Trophoblast cell (in vitro differentiated cells and primary cell): ENCODE measurements around the gene GIN1.

Experiments
- DNase-seq, 2 donors: peaks; one replicate each; pipeline ENCODE4 v3.0.0-alpha.2; 2016
- H2AFZ ChIP-seq: 2 replicates; pipeline ENCODE4 v1.6.1; 2013; ENCODE audit warnings: low read length, moderate library complexity, mild to moderate bottlenecking; ENCODE audit not compliant: insufficient read depth, poor library complexity
- H2AK5ac ChIP-seq: 2 replicates; pipeline ENCODE4 v1.6.1; 2013; ENCODE audit warnings: mild to moderate bottlenecking, low read length
- H2BK120ac ChIP-seq: 2 replicates; pipeline ENCODE4 v1.6.1; 2013; ENCODE audit warnings: low read length, mild to moderate bottlenecking, moderate library complexity; ENCODE audit not compliant: insufficient read depth, poor library complexity
- H2BK12ac ChIP-seq: 2 replicates; pipeline ENCODE4 v1.6.1; 2013; ENCODE audit warnings: mild to moderate bottlenecking, low read length, moderate library complexity
- H2BK5ac ChIP-seq: 2 replicates; pipeline ENCODE4 v1.6.1; 2013; ENCODE audit warnings: low read length, low read depth, moderate library complexity, mild to moderate bottlenecking; ENCODE audit not compliant: poor library complexity
- H3K14ac ChIP-seq: 2 replicates; pipeline ENCODE4 v1.6.1; 2013; ENCODE audit warnings: mild to moderate bottlenecking, low read length
- H3K18ac ChIP-seq: 2 replicates; pipeline ENCODE4 v1.6.1; 2013; ENCODE audit warnings: mild to moderate bottlenecking, low read length
- H3K23ac ChIP-seq: 2 replicates; pipeline ENCODE4 v1.6.1; 2013; ENCODE audit warnings: low read length
- H3K27ac ChIP-seq: 2 replicates; pipeline ENCODE4 v1.5.1; 2013; ENCODE audit warnings: low read depth, mild to moderate bottlenecking, inconsistent platforms, low read length, moderate library complexity
- H3K27me3 ChIP-seq: 2 replicates; pipeline ENCODE4 v1.6.1; 2013; ENCODE audit warnings: inconsistent platforms, mild to moderate bottlenecking, low read length, moderate library complexity; ENCODE audit not compliant: insufficient read depth
- H3K36me3 ChIP-seq, 2 experiments: 1 replicate in 1 of 2; 2 replicates in 1 of 2; pipeline ENCODE4 v1.6.1; 2013; ENCODE audit warnings: low read length in 2 of 2, mild to moderate bottlenecking in 2 of 2, moderate library complexity in 1 of 2; ENCODE audit not compliant: insufficient read depth in 2 of 2, control insufficient read depth in 1 of 2
- H3K4ac ChIP-seq: 2 replicates; pipeline ENCODE4 v1.6.1; 2013; ENCODE audit warnings: low read depth, mild to moderate bottlenecking, low read length, moderate library complexity
- H3K4me1 ChIP-seq, 2 experiments: 1 replicate in 1 of 2; 2 replicates in 1 of 2; pipeline ENCODE4 v1.6.1; 2013; ENCODE audit warnings: low read length in 2 of 2, mild to moderate bottlenecking in 2 of 2, moderate library complexity in 1 of 2; ENCODE audit not compliant: insufficient read depth in 2 of 2, control insufficient read depth in 1 of 2
- H3K4me2 ChIP-seq: 2 replicates; pipeline ENCODE4 v1.6.1; 2013; ENCODE audit warnings: inconsistent platforms, mild to moderate bottlenecking, low read length, moderate library complexity
- H3K4me3 ChIP-seq: 2 replicates; pipeline ENCODE4 v1.5.1; 2013; ENCODE audit warnings: mild to moderate bottlenecking, low read depth, low read length, inconsistent platforms
- H3K79me1 ChIP-seq: one replicate; pipeline ENCODE4 v1.6.1; 2013; ENCODE audit warnings: low read length
- H3K79me2 ChIP-seq: 2 replicates; pipeline ENCODE4 v1.6.1; 2013; ENCODE audit warnings: low read length, mild to moderate bottlenecking; ENCODE audit not compliant: control insufficient read depth, insufficient read depth, poor library complexity
- H3K9ac ChIP-seq: 2 replicates; pipeline ENCODE4 v1.6.1; 2013; ENCODE audit warnings: mild to moderate bottlenecking, low read length
- H3K9me3 ChIP-seq: 2 replicates; pipeline ENCODE4 v1.6.1; 2013; ENCODE audit warnings: low read depth, mild to moderate bottlenecking, control low read depth, inconsistent platforms, low read length; ENCODE audit not compliant: insufficient read depth
- H4K12ac ChIP-seq: 2 replicates; pipeline ENCODE4 v1.6.1; 2013; ENCODE audit warnings: low read depth, mild to moderate bottlenecking, low read length, moderate library complexity
- H4K8ac ChIP-seq: 2 replicates; pipeline ENCODE4 v1.6.1; 2013; ENCODE audit warnings: low read depth, mild to moderate bottlenecking, low read length, moderate library complexity
- H4K91ac ChIP-seq: one replicate; pipeline ENCODE4 v1.6.1; 2013; ENCODE audit warnings: low read depth, mild to moderate bottlenecking, low read length, moderate library complexity
- WGBS: extraction: QIAGEN DNeasy Blood & Tissue Kit; methylation state at CpG from one replicate; pipeline ENCODE4 v1.1.7; 2013; ENCODE audit warnings: missing lambda C conversion rate; ENCODE audit not compliant: insufficient read length, insufficient coverage; ENCODE audit errors: extremely low coverage; 5-methylcytosine and 5-hydroxymethylcytosine counted together

GIN1 gene

DNA sequence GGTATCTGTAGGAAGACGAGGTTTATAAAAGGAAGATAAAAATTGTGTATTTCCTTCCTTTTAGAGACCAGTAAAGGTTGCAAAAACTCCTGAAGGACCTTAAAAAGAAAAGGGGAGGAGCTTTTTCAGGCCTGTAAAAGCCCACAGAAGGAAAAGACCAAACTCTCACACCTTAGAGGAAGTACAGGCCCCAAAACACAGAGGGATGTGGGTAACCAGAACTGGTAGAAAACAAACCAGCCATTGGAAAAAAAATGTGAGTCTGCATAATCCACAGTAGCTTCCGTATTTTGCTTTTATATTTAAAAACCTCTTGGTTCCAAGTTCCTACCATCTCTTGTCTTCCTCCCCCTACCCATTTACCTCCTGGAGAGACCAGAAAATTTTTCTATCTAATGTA lies 8.5 kb downstream of the GIN1 start:
- Histone ChIP-seq H3K27me3 (no peaks in the 10 kb centered on the region), H3K27ac (no peak overlapping the region), H3K14ac (no peak overlapping the region), H3K79me1 (no peaks in the 10 kb centered on the region), H3K4me3 (no peak overlapping the region), H3K4ac (no peak overlapping the region), H2BK5ac (no peak overlapping the region), H3K18ac (no peak overlapping the region), H2AFZ (no peak overlapping the region), H3K9me3 (no peaks in the 10 kb centered on the region), H3K23ac (no peak overlapping the region), H4K12ac (no peak overlapping the region), H3K9ac (no peak overlapping the region), H2BK12ac (no peak overlapping the region), H3K79me2 (no peaks in the 10 kb centered on the region), H2BK120ac (no peak overlapping the region), H3K4me1 (no peaks in the 10 kb centered on the region), H4K91ac (no peak overlapping the region), H4K8ac (no peak overlapping the region), H3K36me3 (no peaks in the 10 kb centered on the region), H2AK5ac (no peak overlapping the region), H3K4me2 (no peak overlapping the region)
- no peak for DNase-seq
- WGBS = no CpG with 5 or more reads among the region's 2 CpGs

GRCh38 chr5:103110403-103110802 lies 9.5 kb downstream of the GIN1 start:
- H3K9me3 ChIP-seq = no peaks in the 10 kb centered on the region
- H4K91ac ChIP-seq = no peak overlapping the region
- H2BK120ac ChIP-seq = no peak overlapping the region
- H4K8ac ChIP-seq = no peak overlapping the region
- no CpG with 5 or more reads among the region's 2 CpGs for WGBS
- H3K36me3 ChIP-seq = no peaks in the 10 kb centered on the region
- no peak overlapping the region for H3K27ac ChIP-seq
- no peak overlapping the region for H3K4ac ChIP-seq
- no peak for DNase-seq
- no peak overlapping the region for H4K12ac ChIP-seq
- no peak overlapping the region for H3K14ac ChIP-seq
- H3K9ac ChIP-seq = no peak overlapping the region
- H3K4me1 ChIP-seq = no peaks in the 10 kb centered on the region
- no peak overlapping the region for H2AK5ac ChIP-seq
- H3K27me3 ChIP-seq = no peaks in the 10 kb centered on the region
- H3K4me2 ChIP-seq = no peak overlapping the region
- no peak overlapping the region for H3K18ac ChIP-seq
- no peak overlapping the region for H2AFZ ChIP-seq
- H3K79me2 ChIP-seq = no peaks in the 10 kb centered on the region
- no peak overlapping the region for H2BK5ac ChIP-seq
- no peak overlapping the region for H2BK12ac ChIP-seq
- no peaks in the 10 kb centered on the region for H3K79me1 ChIP-seq
- no peak overlapping the region for H3K23ac ChIP-seq
- H3K4me3 ChIP-seq = no peak overlapping the region

GRCh38 chr5:103109277-103109676 lies 10.7 kb downstream of the GIN1 start:
- Histone ChIP-seq H2BK5ac (no peak overlapping the region), H4K91ac (no peak overlapping the region), H2AK5ac (no peak overlapping the region), H4K12ac (no peak overlapping the region), H3K4me1 (no peaks in the 10 kb centered on the region), H4K8ac (no peak overlapping the region), H3K4ac (no peak overlapping the region), H3K79me2 (no peaks in the 10 kb centered on the region), H3K23ac (no peak overlapping the region), H3K14ac (no peak overlapping the region), H2AFZ (no peak overlapping the region), H3K9ac (no peak overlapping the region), H3K9me3 (no peaks in the 10 kb centered on the region), H2BK120ac (no peak overlapping the region), H3K4me3 (no peak overlapping the region), H3K27me3 (no peaks in the 10 kb centered on the region), H3K4me2 (no peak overlapping the region), H3K79me1 (no peaks in the 10 kb centered on the region), H2BK12ac (no peak overlapping the region), H3K27ac (no peak overlapping the region), H3K36me3 (no peaks in the 10 kb centered on the region), H3K18ac (no peak overlapping the region)
- DNase-seq = no peak
- WGBS = no CpG with 5 or more reads among the region's 1 CpG

GRCh38 chr5:103108086-103108485 lies 11.9 kb downstream of the GIN1 start:
- peaks cover 0 to 4% of the 10 kb centered on the region in 2 experiments for H3K36me3 ChIP-seq
- no peak overlapping the region for H3K4me3 ChIP-seq
- H2AK5ac ChIP-seq = no peak overlapping the region

More at GRCh38 chr5:103108086-103108485, 11.9 kb downstream of the GIN1 start:
- H3K79me1 ChIP-seq = no peaks in the 10 kb centered on the region
- no peak for DNase-seq
- H3K9ac ChIP-seq = no peak overlapping the region
- no peak overlapping the region for H2AFZ ChIP-seq
- H3K79me2 ChIP-seq = no peaks in the 10 kb centered on the region
- H3K4ac ChIP-seq = no peak overlapping the region
- H3K23ac ChIP-seq = no peak overlapping the region
- no peaks in the 10 kb centered on the region for H3K4me1 ChIP-seq
- no peak overlapping the region for H2BK5ac ChIP-seq
- H4K12ac ChIP-seq = no peak overlapping the region
- WGBS = no CpG with 5 or more reads among the region's 2 CpGs
- H4K8ac ChIP-seq = no peak overlapping the region
- no peak overlapping the region for H3K27ac ChIP-seq
- H3K27me3 ChIP-seq = no peaks in the 10 kb centered on the region
- no peak overlapping the region for H4K91ac ChIP-seq
- H3K18ac ChIP-seq = no peak overlapping the region
- H3K14ac ChIP-seq = no peak overlapping the region
- H2BK12ac ChIP-seq = no peak overlapping the region
- no peak overlapping the region for H3K4me2 ChIP-seq
- no peaks in the 10 kb centered on the region for H3K9me3 ChIP-seq
- H2BK120ac ChIP-seq = no peak overlapping the region
